B cell (primary cell): ENCODE results near the gene ITSN1.

Source experiments
- EZH2 ChIP-seq: IDR thresholded peaks from 2 replicates; pipeline ENCODE4 v1.6.1; 2012; ENCODE audit warnings: borderline replicate concordance, low read depth, mild to moderate bottlenecking, moderate library complexity, low read length; ENCODE audit not compliant: insufficient read depth, poor library complexity, severe bottlenecking
- TF ChIP-seq, protein P1 (sequence below): fragments of 200-600 bp; IDR thresholded peaks from one replicate; pipeline ENCODE4 v1.8.0; 2022; ENCODE audit warnings: antibody characterized with exemption, mild to moderate bottlenecking

DNA sequence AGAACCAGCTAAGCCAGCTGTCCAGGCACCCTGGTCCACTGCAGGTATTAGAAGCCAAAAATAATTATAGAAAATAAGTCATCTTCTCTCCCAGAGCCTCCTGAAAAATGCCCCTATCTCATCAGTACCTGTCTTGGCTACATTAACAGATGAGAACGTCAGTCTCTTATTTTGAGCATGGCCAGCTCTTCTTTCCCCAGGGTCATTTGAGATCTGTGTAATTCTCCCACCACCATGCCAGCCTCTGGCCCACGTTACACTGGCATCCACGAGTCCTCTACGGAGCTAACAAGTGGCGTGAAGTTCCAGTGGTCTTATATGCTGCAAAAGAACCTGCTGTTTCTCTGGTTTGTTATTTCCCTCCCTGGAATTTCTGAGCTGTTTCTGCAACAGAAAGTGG, 155.3 kb downstream of the ITSN1 start:
- TF ChIP-seq, protein P1, sequence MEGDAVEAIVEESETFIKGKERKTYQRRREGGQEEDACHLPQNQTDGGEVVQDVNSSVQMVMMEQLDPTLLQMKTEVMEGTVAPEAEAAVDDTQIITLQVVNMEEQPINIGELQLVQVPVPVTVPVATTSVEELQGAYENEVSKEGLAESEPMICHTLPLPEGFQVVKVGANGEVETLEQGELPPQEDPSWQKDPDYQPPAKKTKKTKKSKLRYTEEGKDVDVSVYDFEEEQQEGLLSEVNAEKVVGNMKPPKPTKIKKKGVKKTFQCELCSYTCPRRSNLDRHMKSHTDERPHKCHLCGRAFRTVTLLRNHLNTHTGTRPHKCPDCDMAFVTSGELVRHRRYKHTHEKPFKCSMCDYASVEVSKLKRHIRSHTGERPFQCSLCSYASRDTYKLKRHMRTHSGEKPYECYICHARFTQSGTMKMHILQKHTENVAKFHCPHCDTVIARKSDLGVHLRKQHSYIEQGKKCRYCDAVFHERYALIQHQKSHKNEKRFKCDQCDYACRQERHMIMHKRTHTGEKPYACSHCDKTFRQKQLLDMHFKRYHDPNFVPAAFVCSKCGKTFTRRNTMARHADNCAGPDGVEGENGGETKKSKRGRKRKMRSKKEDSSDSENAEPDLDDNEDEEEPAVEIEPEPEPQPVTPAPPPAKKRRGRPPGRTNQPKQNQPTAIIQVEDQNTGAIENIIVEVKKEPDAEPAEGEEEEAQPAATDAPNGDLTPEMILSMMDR = no peak
- TF ChIP-seq EZH2 = no peak
